Breast epithelium (tissue), 4 donors: Measurements from ENCODE around the gene SYTL1. TPM values are rescaled to one million over a fixed set of nuclear protein-coding genes. Genes with fewer than 3 reads are reported as not detected.

Experiments
- DNase-seq, 2 donors: peaks; one replicate each; pipeline ENCODE4 v3.0.0-alpha.2; 2019; ENCODE audit warnings: low spot score in 2 of 2
- H3K27ac ChIP-seq, 2 donors: fragments of 200-600 bp; sonication (generic) in 1 of 2; one replicate each; pipeline ENCODE4 v1.5.1; 2016 to 2019; ENCODE audit warnings: mild to moderate bottlenecking in 1 of 2
- H3K27me3 ChIP-seq, 2 donors: fragments of 200-600 bp; sonication (generic) in 1 of 2; one replicate each; pipeline versions ENCODE4 v1.5.1 to v1.6.0; 2017 to 2019; ENCODE audit warnings: control low read depth in 1 of 2, mild to moderate bottlenecking in 1 of 2
- H3K36me3 ChIP-seq: fragments of 200-600 bp; one replicate; pipeline ENCODE4 v1.5.1; 2019
- H3K4me1 ChIP-seq, 2 donors: fragments of 200-600 bp; sonication (generic); one replicate each; pipeline ENCODE4 v1.5.1; 2016 to 2019; ENCODE audit warnings: control low read depth in 1 of 2
- H3K4me3 ChIP-seq, 3 donors: fragments of 200-600 bp; sonication (generic); 1 replicate in 2 of 3; 2 replicates in 1 of 3; pipeline ENCODE4 v1.5.1; 2016 to 2019; ENCODE audit warnings: mild to moderate bottlenecking in 3 of 3, moderate library complexity in 2 of 3
- H3K9me3 ChIP-seq, 2 donors: fragments of 200-600 bp; sonication (generic) in 1 of 2; one replicate each; pipeline ENCODE4 v1.5.1; 2016 to 2019; ENCODE audit warnings: control low read depth in 1 of 2
- CTCF ChIP-seq, 3 donors: fragments of 450-650 bp; IDR thresholded peaks; one replicate each; pipeline ENCODE4 v1.5.1; 2016 to 2017; ENCODE audit warnings: antibody characterized with exemption in 3 of 3, mild to moderate bottlenecking in 3 of 3, moderate library complexity in 3 of 3
- POLR2A ChIP-seq: fragments of 450-650 bp; IDR thresholded peaks from one replicate; pipeline ENCODE4 v1.6.1; 2016; ENCODE audit warnings: antibody characterized with exemption, mild to moderate bottlenecking, moderate library complexity
- POLR2AphosphoS5 ChIP-seq, 3 donors: sonication (generic); formaldehyde crosslinking; IDR thresholded peaks; one replicate each; pipeline ENCODE4 v1.6.1; 2017; ENCODE audit warnings: antibody characterized with exemption in 3 of 3
- intact Hi-C: fragments of 100-400 bp; cut with DNase I; formaldehyde crosslinking; loops from one replicate; pipeline ENCODE4 v1.15.1; 2023; ENCODE audit warnings: low total_unique reads
- total RNA-seq, 3 donors: library from RNA; depleted of rRNA; stranded (reverse); fragments of >200 nt; gene quantifications; one replicate each; pipeline ENCODE4 v1.1.0, GENCODE V29; 2016

The SYTL1 gene
- total RNA-seq, 3 donors from 2014 or later, result 0.96 to 33.1 (median 22.3) TPM

- H3K27ac ChIP-seq, result peak overlapping the region; percentile 73 to 75
- DNase-seq, result peak; percentile 51 to 65
- intact Hi-C loops, result no loop called here
- no peaks in the 10 kb centered on the region for H3K9me3 ChIP-seq
- TF ChIP-seq CTCF (IDR thresholded peaks at IDR 0.05), result no peak
- TF ChIP-seq POLR2A, result no peak
- TF ChIP-seq POLR2AphosphoS5 (IDR thresholded peaks at IDR 0.05), result no peak
- no peaks in the 10 kb centered on the region for H3K36me3 ChIP-seq
- peaks cover 0 to 4% of the 10 kb centered on the region in 2 donors for H3K4me1 ChIP-seq
- no peaks in the 10 kb centered on the region for H3K27me3 ChIP-seq
- H3K4me3 ChIP-seq, result peak overlapping the region; percentile 30 to 74 (median 68)
Observed at GRCh38 chr1:27349784-27350662, 8.2 kb downstream of the SYTL1 start.

- no peaks in the 10 kb centered on the region for H3K36me3 ChIP-seq
- no peaks in the 10 kb centered on the region for H3K9me3 ChIP-seq
- peak overlapping the region in 1 of 2 donors; percentile 73 for H3K27ac ChIP-seq
- H3K4me1 ChIP-seq, result peaks cover 0 to 4% of the 10 kb centered on the region in 2 donors
- intact Hi-C loops, result no loop called here
- no peak for DNase-seq
- no peaks in the 10 kb centered on the region for H3K27me3 ChIP-seq
- peak overlapping the region in 2 of 3 donors; percentile 68 to 74 for H3K4me3 ChIP-seq
- TF ChIP-seq POLR2AphosphoS5 (IDR thresholded peaks at IDR 0.05) (no peak), CTCF (IDR thresholded peaks at IDR 0.05) (no peak), POLR2A (no peak)
Observed at GRCh38 chr1:27350663-27351540, 9.1 kb downstream of the SYTL1 start.

GRCh38 chr1:27351541-27352107, 9.8 kb downstream of the SYTL1 start:
- H3K36me3 ChIP-seq, result no peaks in the 10 kb centered on the region
- no peaks in the 10 kb centered on the region for H3K9me3 ChIP-seq
- H3K4me3 ChIP-seq, result peak overlapping the region in 1 of 3 donors; percentile 74
- intact Hi-C loops, result no loop called here
- H3K4me1 ChIP-seq, result peaks cover 0 to 4% of the 10 kb centered on the region in 2 donors
- H3K27ac ChIP-seq, result peak overlapping the region in 1 of 2 donors; percentile 32
- TF ChIP-seq POLR2AphosphoS5 (IDR thresholded peaks at IDR 0.05), result no peak
- TF ChIP-seq POLR2A, result no peak
- TF ChIP-seq CTCF (IDR thresholded peaks at IDR 0.05), result no peak
- DNase-seq, result no peak
- no peaks in the 10 kb centered on the region for H3K27me3 ChIP-seq

GRCh38 chr1:27353166-27353565, 11.3 kb downstream of the SYTL1 start:
- no peak overlapping the region for H3K27ac ChIP-seq
- intact Hi-C loops, result no loop called here
- no peak overlapping the region for H3K4me3 ChIP-seq
- no peaks in the 10 kb centered on the region for H3K36me3 ChIP-seq
- peaks cover 0 to 4% of the 10 kb centered on the region in 2 donors for H3K4me1 ChIP-seq
- TF ChIP-seq CTCF (IDR thresholded peaks at IDR 0.05), result no peak
- no peak for TF ChIP-seq POLR2A
- TF ChIP-seq POLR2AphosphoS5 (IDR thresholded peaks at IDR 0.05), result no peak
- H3K27me3 ChIP-seq, result no peaks in the 10 kb centered on the region
- no peaks in the 10 kb centered on the region for H3K9me3 ChIP-seq
- no peak for DNase-seq
